Measurements from ENCODE around the gene CACNA1D.

CACNA1D gene

GRCh38 chr3:53496392-53496670 is 1.9 kb downstream of the CACNA1D start:
- H3K79me2 ChIP-seq (ENCODE audit: low read length): no peaks in the 10 kb centered on the region
- peak overlapping the region; percentile 16; the same call in 1 of the 2 replicates for H3K27ac ChIP-seq (ENCODE audit: low read length)
- TF ChIP-seq CTCF (IDR thresholded peaks at IDR 0.05; ENCODE audit: low read depth, low read length): no peak
- TF ChIP-seq EZH2phosphoT487 (IDR thresholded peaks at IDR 0.05; ENCODE audit: low read depth): no peak
- H3K9ac ChIP-seq (ENCODE audit: low read length): no peak overlapping the region
- 0 out of 2 replicates have a peak overlapping the region, but pooled peaks have one; percentile 71 for H2AFZ ChIP-seq (ENCODE audit: low read depth, low read length)
- no peaks in the 10 kb centered on the region for H3K9me3 ChIP-seq (ENCODE audit: insufficient read depth, low read length)
- H3K36me3 ChIP-seq (replicated peaks; ENCODE audit: low read depth, low read length): no peaks in the 10 kb centered on the region
- H3K27me3 ChIP-seq (ENCODE audit: low read depth, low read length): no peaks in the 10 kb centered on the region
- H3K4me3 ChIP-seq (ENCODE audit: low read length): peak overlapping the region; percentile 75
- peaks cover 19% of the 10 kb centered on the region for H3K4me1 ChIP-seq (ENCODE audit: low read length)
- no peaks in the 10 kb centered on the region for H4K20me1 ChIP-seq (ENCODE audit: insufficient read depth, low read length)
- H3K4me2 ChIP-seq (ENCODE audit: low read length): peak overlapping the region; percentile 92

GRCh38 chr3:53496984-53497383 is 2.6 kb downstream of the CACNA1D start:
- H3K36me3 ChIP-seq (replicated peaks; ENCODE audit: low read depth, low read length): no peaks in the 10 kb centered on the region
- no peak overlapping the region for H2AFZ ChIP-seq (ENCODE audit: low read depth, low read length)
- no peak overlapping the region for H3K27ac ChIP-seq (ENCODE audit: low read length)
- peaks cover 19% of the 10 kb centered on the region for H3K4me1 ChIP-seq (ENCODE audit: low read length)
- H3K4me3 ChIP-seq (ENCODE audit: low read length): no peak overlapping the region
- H3K9me3 ChIP-seq (ENCODE audit: insufficient read depth, low read length): no peaks in the 10 kb centered on the region
- no peaks in the 10 kb centered on the region for H4K20me1 ChIP-seq (ENCODE audit: insufficient read depth, low read length)
- TF ChIP-seq EZH2phosphoT487 (IDR thresholded peaks at IDR 0.05; ENCODE audit: low read depth): no peak
- no peak for TF ChIP-seq CTCF (IDR thresholded peaks at IDR 0.05; ENCODE audit: low read depth, low read length)
- H3K9ac ChIP-seq (ENCODE audit: low read length): no peak overlapping the region
- H3K4me2 ChIP-seq (ENCODE audit: low read length): peak overlapping the region; percentile 92; the same call in 1 of the 2 replicates
- no peaks in the 10 kb centered on the region for H3K79me2 ChIP-seq (ENCODE audit: low read length)
- no peaks in the 10 kb centered on the region for H3K27me3 ChIP-seq (ENCODE audit: low read depth, low read length)

- no peak for TF ChIP-seq EZH2phosphoT487 (IDR thresholded peaks at IDR 0.05; ENCODE audit: low read depth)
- no peak for TF ChIP-seq CTCF (IDR thresholded peaks at IDR 0.05; ENCODE audit: low read depth, low read length)
- Histone ChIP-seq H3K9ac (ENCODE audit: low read length) (no peak overlapping the region), H4K20me1 (ENCODE audit: insufficient read depth, low read length) (no peaks in the 10 kb centered on the region), H3K79me2 (ENCODE audit: low read length) (no peaks in the 10 kb centered on the region), H3K4me3 (ENCODE audit: low read length) (no peak overlapping the region), H3K9me3 (ENCODE audit: insufficient read depth, low read length) (no peaks in the 10 kb centered on the region), H3K4me2 (ENCODE audit: low read length) (no peak overlapping the region), H3K27ac (ENCODE audit: low read length) (no peak overlapping the region), H3K4me1 (ENCODE audit: low read length) (peaks cover 19% of the 10 kb centered on the region), H3K36me3 (replicated peaks; ENCODE audit: low read depth, low read length) (no peaks in the 10 kb centered on the region), H3K27me3 (ENCODE audit: low read depth, low read length) (peaks cover 5% of the 10 kb centered on the region; the same call in 1 of the 2 replicates), H2AFZ (ENCODE audit: low read depth, low read length) (no peak overlapping the region)
These were observed 4.6 kb downstream of the CACNA1D start for GRCh38 chr3:53498806-53499641.

- Histone ChIP-seq H4K20me1 (ENCODE audit: insufficient read depth, low read length) (no peaks in the 10 kb centered on the region), H3K79me2 (ENCODE audit: low read length) (no peaks in the 10 kb centered on the region), H3K4me1 (ENCODE audit: low read length) (peaks cover 15% of the 10 kb centered on the region), H2AFZ (ENCODE audit: low read depth, low read length) (no peak overlapping the region), H3K36me3 (replicated peaks; ENCODE audit: low read depth, low read length) (no peaks in the 10 kb centered on the region), H3K27ac (ENCODE audit: low read length) (no peak overlapping the region), H3K27me3 (ENCODE audit: low read depth, low read length) (peaks cover 5% of the 10 kb centered on the region; the same call in 1 of the 2 replicates), H3K4me2 (ENCODE audit: low read length) (no peak overlapping the region), H3K9me3 (ENCODE audit: insufficient read depth, low read length) (no peaks in the 10 kb centered on the region), H3K9ac (ENCODE audit: low read length) (no peak overlapping the region), H3K4me3 (ENCODE audit: low read length) (no peak overlapping the region)
- no peak for TF ChIP-seq EZH2phosphoT487 (IDR thresholded peaks at IDR 0.05; ENCODE audit: low read depth)
- TF ChIP-seq CTCF (IDR thresholded peaks at IDR 0.05; ENCODE audit: low read depth, low read length): no peak
These were observed 5.9 kb downstream of the CACNA1D start for GRCh38 chr3:53500165-53500777.

Measured in OCI-LY3 (cell line).